IPS-NIHi11 (cell line): ENCODE data around the gene ATP13A2.
"Not testable (repeated sequence)": the region's sequence is repeated elsewhere in the genome, so short reads cannot be mapped to it uniquely, and the experiment has no call there.

Experiments used
- DNase-seq: peaks from one replicate; pipeline ENCODE4 v3.0.0; 2012; ENCODE audit warnings: mixed read lengths, low spot score

ATP13A2 gene

GRCh38 chr1:16961297-16962133 lies 50.2 kb downstream of the ATP13A2 start:
- no peak for DNase-seq

DNA sequence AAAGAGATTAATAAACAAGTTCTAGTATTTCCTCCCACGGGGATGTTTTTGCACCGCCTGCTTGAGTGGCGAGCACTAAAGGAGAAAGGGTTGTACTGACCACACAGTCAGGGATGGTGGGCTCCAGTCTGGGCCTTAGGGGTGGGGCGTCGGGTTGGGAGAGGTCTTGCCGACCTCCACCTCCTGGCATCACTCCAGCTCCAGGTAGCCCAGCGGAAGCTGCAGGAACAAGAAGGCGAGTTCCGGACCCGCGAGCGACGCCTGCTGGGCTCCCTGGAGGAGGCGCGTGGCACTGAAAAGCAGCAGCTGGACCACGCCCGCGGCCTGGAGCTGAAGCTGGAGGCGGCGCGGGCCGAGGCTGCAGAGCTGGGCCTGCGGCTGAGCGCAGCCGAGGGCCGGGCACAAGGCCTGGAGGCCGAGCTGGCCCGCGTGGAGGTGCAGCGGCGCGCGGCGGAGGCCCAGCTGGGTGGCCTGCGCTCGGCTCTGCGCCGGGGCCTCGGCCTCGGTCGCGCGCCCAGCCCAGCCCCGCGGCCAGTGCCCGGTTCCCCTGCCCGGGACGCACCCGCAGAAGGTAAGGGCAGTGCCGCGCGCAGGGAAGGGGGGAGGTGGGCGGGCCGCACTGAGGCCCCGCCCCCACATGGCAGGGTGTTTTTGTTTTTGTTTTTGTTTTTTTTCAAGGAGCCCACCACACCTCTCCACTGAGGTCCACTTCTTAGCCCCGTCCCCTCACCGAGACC lies 51.0 kb downstream of the ATP13A2 start:
- DNase-seq: peak; percentile 86

GRCh38 chr1:16958475-16958874 lies 53.3 kb downstream of the ATP13A2 start:
- DNase-seq: no peak

- DNase-seq: no peak
Measured at GRCh38 chr1:16957731-16958130, 54.0 kb downstream of the ATP13A2 start.

DNA sequence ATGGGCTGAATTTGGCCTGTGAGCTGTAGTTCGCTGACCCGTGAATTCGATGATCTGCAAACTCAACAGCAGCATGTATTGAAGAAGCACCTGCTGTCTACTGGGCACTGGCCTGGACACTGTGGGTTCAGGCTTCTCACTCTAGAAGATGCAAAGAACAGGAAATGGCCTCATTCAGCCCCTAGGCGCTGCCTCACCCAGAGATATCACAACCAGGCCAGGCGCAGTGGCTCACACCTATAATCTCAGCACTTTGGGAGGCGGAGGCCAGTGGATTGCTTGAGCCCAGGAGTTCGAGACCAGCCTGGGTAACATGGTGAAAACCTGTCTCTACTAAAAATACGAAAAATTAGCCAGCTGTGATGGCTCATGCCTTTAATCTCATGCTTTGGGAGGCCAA lies 55.0 kb downstream of the ATP13A2 start:
- no peak for DNase-seq

DNA sequence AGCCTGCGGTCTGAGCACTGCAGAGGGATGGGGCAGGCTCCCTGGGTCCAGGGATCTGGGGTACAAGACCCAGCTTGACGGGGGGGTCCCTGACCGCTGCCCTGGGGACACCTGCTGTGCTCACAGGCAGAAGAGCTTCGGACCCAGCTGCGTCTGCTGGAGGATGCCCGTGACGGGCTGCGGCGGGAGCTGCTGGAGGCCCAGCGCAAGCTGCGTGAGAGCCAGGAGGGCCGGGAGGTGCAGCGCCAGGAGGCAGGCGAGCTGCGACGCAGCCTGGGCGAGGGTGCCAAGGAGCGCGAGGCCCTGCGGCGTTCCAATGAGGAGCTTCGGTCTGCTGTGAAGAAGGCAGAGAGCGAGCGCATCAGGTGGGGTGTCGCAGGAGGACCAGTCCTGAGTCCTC lies 56.5 kb downstream of the ATP13A2 start:
- no peak for DNase-seq

DNA sequence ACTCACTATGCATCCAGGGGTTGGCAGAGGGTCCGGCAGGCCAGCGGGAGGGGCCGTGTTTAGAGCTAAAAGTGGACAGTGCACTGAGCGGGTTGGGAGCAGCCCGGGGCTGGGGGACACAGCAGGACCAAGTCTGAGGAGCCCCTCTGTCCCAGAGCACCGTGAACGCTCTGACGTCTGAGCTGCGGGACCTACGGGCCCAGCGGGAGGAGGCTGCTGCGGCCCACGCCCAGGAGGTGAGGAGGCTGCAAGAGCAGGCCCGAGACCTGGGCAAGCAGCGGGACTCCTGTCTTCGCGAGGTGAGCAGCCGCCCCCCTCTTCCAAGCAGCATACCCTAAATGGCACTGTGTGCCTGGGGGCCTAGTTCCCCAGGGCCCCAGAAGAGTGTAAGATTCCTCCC lies 57.1 kb downstream of the ATP13A2 start:
- no peak for DNase-seq

- not testable (repeated sequence) for DNase-seq
Measured at GRCh38 chr1:16952376-16952775, 59.4 kb downstream of the ATP13A2 start.

DNA sequence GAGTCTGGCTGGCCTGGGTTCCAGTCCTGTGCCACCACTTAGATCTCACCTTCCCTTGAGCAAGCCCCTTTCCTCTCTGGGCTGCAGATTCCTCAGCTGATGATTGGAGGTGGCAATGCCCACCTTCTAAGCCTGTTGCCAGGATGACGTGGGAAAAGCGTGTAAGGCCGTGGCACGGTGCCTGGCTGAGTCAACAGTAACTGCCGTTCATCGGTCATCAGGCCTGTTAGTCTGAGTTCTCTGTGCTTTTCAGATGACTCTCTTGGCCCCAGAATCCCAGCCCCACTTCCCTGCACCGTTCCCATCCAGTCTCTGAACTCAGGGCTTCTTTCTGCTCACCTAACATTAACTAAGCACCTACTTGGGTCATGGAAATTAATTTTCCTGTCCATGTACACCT lies 62.7 kb downstream of the ATP13A2 start:
- not testable (repeated sequence) for DNase-seq

DNA sequence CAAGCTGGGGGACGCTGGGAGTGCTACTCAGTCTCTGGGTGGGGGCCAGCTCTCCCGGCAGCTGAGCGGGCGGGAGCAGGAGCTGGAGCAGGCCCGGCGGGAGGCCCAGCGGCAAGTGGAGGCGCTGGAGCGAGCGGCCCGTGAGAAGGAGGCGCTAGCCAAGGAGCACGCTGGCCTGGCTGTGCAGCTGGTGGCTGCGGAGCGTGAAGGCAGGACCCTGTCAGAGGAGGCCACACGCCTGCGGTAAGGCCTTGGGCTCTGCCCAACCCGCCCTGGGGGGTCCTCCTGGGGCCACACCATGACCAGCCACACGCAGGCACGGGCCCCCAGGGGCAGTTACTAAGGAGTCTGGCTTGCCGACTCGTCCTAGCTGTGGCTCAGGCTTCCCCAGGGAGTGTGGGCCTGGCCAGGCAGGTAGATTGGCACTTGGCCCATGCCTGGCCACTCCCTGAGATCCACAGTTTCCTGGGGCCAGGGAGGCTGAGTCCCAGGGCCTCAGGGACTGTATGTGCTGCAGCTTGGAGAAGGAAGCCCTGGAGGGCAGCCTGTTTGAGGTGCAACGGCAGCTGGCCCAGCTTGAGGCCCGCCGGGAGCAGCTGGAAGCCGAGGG lies 63.3 kb downstream of the ATP13A2 start:
- DNase-seq: peak; percentile 74

DNA sequence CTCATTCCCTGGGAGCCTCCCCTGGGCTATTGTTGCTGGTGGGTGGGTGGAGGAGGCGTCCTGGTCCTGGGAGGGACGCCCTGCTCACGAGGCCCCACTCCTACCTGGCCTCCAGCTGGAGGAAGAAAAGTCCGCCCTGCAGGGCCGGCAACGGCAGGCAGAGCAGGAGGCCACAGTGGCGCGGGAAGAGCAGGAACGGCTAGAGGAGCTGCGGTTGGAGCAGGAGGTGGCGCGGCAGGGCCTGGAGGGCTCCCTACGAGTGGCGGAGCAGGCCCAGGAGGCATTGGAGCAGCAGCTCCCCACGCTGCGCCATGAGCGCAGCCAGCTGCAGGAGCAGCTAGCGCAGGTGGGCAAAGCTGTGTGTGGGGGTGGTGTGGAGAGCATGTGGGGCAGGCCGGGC lies 65.1 kb downstream of the ATP13A2 start:
- DNase-seq: no peak

GRCh38 chr1:16946185-16946584 lies 65.5 kb downstream of the ATP13A2 start:
- not testable (repeated sequence) for DNase-seq

GRCh38 chr1:16945512-16945911 lies 66.2 kb downstream of the ATP13A2 start:
- not testable (repeated sequence) for DNase-seq

- no peak for DNase-seq
Measured at GRCh38 chr1:16944038-16944437, 67.7 kb downstream of the ATP13A2 start.

GRCh38 chr1:16939386-16940180 lies 72.1 kb downstream of the ATP13A2 start:
- not testable (repeated sequence) for DNase-seq

GRCh38 chr1:16938351-16939321 lies 73.1 kb downstream of the ATP13A2 start:
- DNase-seq: peak; percentile 81

- not testable (repeated sequence) for DNase-seq
Measured at GRCh38 chr1:16936580-16936979, 75.1 kb downstream of the ATP13A2 start.
